ENCODE data around the gene QRICH1. TPM values are rescaled to one million over a fixed set of nuclear protein-coding genes. Genes with fewer than 3 reads are reported as not detected.

The QRICH1 gene
- total and polyA plus RNA-seq, 2 donors (not counting 3 experiments of a cell fraction or from before 2014, with no cell fraction given), result 89.7 to 116 TPM

GRCh38 chr3:49021813-49022687 is 71.8 kb downstream of the QRICH1 start, which contains the start of gene NDUFAF3:
Gene NDUFAF3, plus strand, starts transcription at chr3:49022121. Its CDS starts 24 bp downstream, at chr3:49022145.
- BruUV-seq (replicated peaks), result TSS peak; percentile 42
- ChIA-PET POLR2A (interaction anchor here (0.5 to 3.8 kb wide), 15 partner anchors 9 to 508 kb away, joined by 3 to 19 read pairs (median 4); partner anchors contain the start of genes ARIH2, P4HTM, QRICH1 and WDR6), CTCF (interaction anchor here (0.9 to 8.3 kb wide), 12 partner anchors 10 to 427 kb away, joined by 3 to 127 read pairs (median 6); partner anchors contain the start of genes P4HTM, QRICH1, RHOA and USP19)
- peaks cover 11 to 27% of the 10 kb centered on the region in 2 experiments for H3K36me3 ChIP-seq (ENCODE audit: control insufficient read depth in 2 of 2, extremely low read depth in 1 of 2, insufficient read depth in 2 of 2, low read length in 2 of 2)
- H3K9me3 ChIP-seq (replicated peaks; ENCODE audit: control insufficient read depth, insufficient read depth, low read length), result no peaks in the 10 kb centered on the region
- FAIRE-seq (peak; percentile 28), DNase-seq (ENCODE audit: low read depth, low spot score) (peak; percentile 93)
- H4K20me1 ChIP-seq (replicated peaks; ENCODE audit: control insufficient read depth, extremely low read depth, insufficient read depth, low read length), result no peaks in the 10 kb centered on the region
- H3K27ac ChIP-seq (ENCODE audit: insufficient read depth, low read depth, low read length), result peak within 1 kb of the TSS; percentile 95
- peak within 1 kb of the TSS; percentile 96 for H3K9ac ChIP-seq (replicated peaks; ENCODE audit: extremely low read depth, insufficient read depth, low read length)
- H3K27me3 ChIP-seq (ENCODE audit: control insufficient read depth in 2 of 2, insufficient read depth in 2 of 2, low read length in 2 of 2), result no peaks in the 10 kb centered on the region
- no peaks in the 10 kb centered on the region for H3K9me1 ChIP-seq (replicated peaks; ENCODE audit: control insufficient read depth, extremely low read depth, insufficient read depth, low read length)
- peak within 1 kb of the TSS; percentile 85 for H3K4me2 ChIP-seq (ENCODE audit: insufficient read depth, low read length)
- intact Hi-C loops (cut with micrococcal nuclease), result loop anchor here (1.0 kb wide), 4 partner anchors 15 to 175 kb away; partner anchors contain the start of genes PRKAR2A, QRICH1 and WDR6
- H2AFZ ChIP-seq (ENCODE audit: low read depth, low read length), result peak within 1 kb of the TSS; percentile 65
- TF ChIP-seq EZH2 (IDR thresholded peaks at IDR 0.05; ENCODE audit: borderline replicate concordance, low read depth, low read length, severe bottlenecking), result no peak
- peak; percentile 99 for TF ChIP-seq CTCF (IDR thresholded peaks at IDR 0.05; ENCODE audit: extremely low read depth in 1 of 2, insufficient read depth in 1 of 2, low read depth in 1 of 2, low read length in 2 of 2)
- no peak for TF ChIP-seq FOS (IDR thresholded peaks at IDR 0.05; ENCODE audit: borderline replicate concordance, insufficient read depth, low read length)
- no peak for TF ChIP-seq GATA2 (IDR thresholded peaks at IDR 0.05; ENCODE audit: insufficient read depth, insufficient read length, low read depth, low read length)
- peak; percentile 96 for TF ChIP-seq POLR2A (IDR thresholded peaks at IDR 0.05; ENCODE audit: low read depth, low read length)
- TF ChIP-seq POLR2AphosphoS5 (IDR thresholded peaks at IDR 0.05; ENCODE audit: insufficient read depth, low read depth, low read length), result peak; percentile 86
- peak; percentile 47 for TF ChIP-seq MAX (IDR thresholded peaks at IDR 0.05; ENCODE audit: insufficient read depth, insufficient read length)
- peak; percentile 85 for TF ChIP-seq MYC (IDR thresholded peaks at IDR 0.05; ENCODE audit: low read depth, low read length)
- TF ChIP-seq JUN (IDR thresholded peaks at IDR 0.05; ENCODE audit: borderline replicate concordance, insufficient read depth, insufficient read length, low read depth), result no peak
- dilution Hi-C loops (cut with MboI; ENCODE audit: extremely low pct_ligation_motif_present, low sequenced_read_pairs), result no loop called here
- peak within 1 kb of the TSS; percentile 56 to 59 (median 57) for H3K4me3 ChIP-seq (replicated peaks in 1 of 3; ENCODE audit: insufficient read depth in 1 of 3, low read depth in 1 of 3, low read length in 3 of 3)
- H3K79me2 ChIP-seq (ENCODE audit: control insufficient read depth, insufficient read depth, low read length), result peaks cover 37% of the 10 kb centered on the region
- peaks cover 31% of the 10 kb centered on the region for H3K4me1 ChIP-seq (ENCODE audit: control insufficient read depth, extremely low read depth, insufficient read depth, low read length)
